ENCODE data around the gene AKAP6. TPM values are rescaled to one million over a fixed set of nuclear protein-coding genes. Genes with fewer than 3 reads are reported as not detected.

Gene AKAP6
- total and polyA plus RNA-seq, 10 of the 15 experiments (the other 5 are each of a cell fraction or from before 2014, with no cell fraction given) = 0.35 to 5.9 (median 2.2) TPM

DNA sequence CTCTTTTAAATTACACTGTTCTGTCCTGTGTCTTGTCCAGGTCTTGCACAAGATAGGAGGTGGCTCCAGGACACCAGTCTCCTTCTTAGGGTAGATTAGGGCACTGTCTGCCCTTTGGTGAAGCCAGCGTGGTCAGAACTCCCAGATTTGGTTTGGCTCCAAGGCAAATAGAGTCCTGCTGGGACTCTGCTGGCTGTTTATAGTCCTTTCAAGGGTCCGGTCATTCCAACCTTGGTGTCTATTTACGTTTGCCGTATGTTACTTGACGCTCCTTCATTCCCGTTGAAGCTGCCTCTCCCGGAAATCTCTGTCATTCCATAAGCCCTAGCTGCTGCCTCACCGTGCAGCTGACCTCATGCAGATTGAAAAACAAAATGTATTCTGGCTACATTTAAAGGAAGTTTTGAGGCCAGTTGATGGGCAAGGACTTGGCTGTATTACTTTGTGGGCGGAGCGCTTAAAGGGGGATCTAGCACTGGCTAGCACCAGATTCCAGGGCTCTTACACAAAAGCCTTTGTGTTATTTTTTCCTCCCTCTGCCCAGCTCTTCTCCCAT lies 180.6 kb downstream of the AKAP6 start:
- no TSS peak for BruUV-seq (replicated peaks)
- H3K9ac ChIP-seq (ENCODE audit: control insufficient read depth, insufficient read depth, low read length) = no peak overlapping the region

DNA sequence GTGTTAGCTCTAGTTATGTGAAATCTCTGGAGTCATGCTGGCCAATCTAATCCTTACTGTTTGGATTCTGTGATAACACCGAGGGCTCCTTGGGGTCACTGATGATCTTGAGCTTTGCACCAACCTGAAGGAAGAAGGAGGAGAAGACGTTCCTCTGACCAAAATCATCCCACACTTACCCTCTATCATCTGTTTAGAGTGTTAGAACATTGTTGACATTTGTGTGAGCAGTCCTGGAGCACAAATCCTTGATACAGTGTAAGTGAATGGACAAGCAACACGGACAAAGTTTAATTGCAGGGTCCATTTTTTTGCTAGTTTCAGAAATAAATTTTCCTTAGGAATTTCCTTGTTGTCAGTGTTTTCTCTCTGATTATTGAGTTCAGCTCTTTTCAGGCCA lies 181.7 kb downstream of the AKAP6 start:
- no peak for FAIRE-seq
- DNase-seq (ENCODE audit: low read depth, low spot score) = no peak
- Histone ChIP-seq H3K4me3 (no peak overlapping the region), H2AFZ (ENCODE audit: control insufficient read depth, low read depth, low read length) (no peak overlapping the region), H3K9ac (ENCODE audit: control insufficient read depth, insufficient read depth, low read length) (no peak overlapping the region), H3K27me3 (replicated peaks in 1 of 2; ENCODE audit: control insufficient read depth in 2 of 2, insufficient read depth in 2 of 2, low read length in 1 of 2) (no peaks in the 10 kb centered on the region; a peak in 1 of 4 replicates), H3K79me2 (ENCODE audit: control insufficient read depth, insufficient read depth, low read length) (no peaks in the 10 kb centered on the region), H3K27ac (ENCODE audit: control insufficient read depth, insufficient read depth) (no peak overlapping the region), H3K36me3 (ENCODE audit: control insufficient read depth in 2 of 2, insufficient read depth in 2 of 2, low read length in 1 of 2) (no peaks in the 10 kb centered on the region), H4K20me1 (ENCODE audit: control insufficient read depth, insufficient read depth) (no peaks in the 10 kb centered on the region), H3K4me2 (ENCODE audit: control insufficient read depth, insufficient read depth) (no peak overlapping the region), H3K9me3 (replicated peaks; ENCODE audit: control insufficient read depth, insufficient read depth, low read length) (no peaks in the 10 kb centered on the region), H3K4me1 (ENCODE audit: control insufficient read depth, insufficient read depth, low read length) (no peaks in the 10 kb centered on the region)
- TF ChIP-seq LARP7 (IDR thresholded peaks at IDR 0.05) (no peak), STAT1 (conservative IDR thresholded peaks at IDR 0.05) (no peak), SUZ12 (IDR thresholded peaks at IDR 0.05; ENCODE audit: unreplicated experiment) (no peak), NFYB (IDR thresholded peaks at IDR 0.05; ENCODE audit: insufficient read depth, low read depth, low read length) (no peak), ZZZ3 (IDR thresholded peaks at IDR 0.05; ENCODE audit: control insufficient read depth, insufficient read length, low read depth) (no peak)
- ChIA-PET SMC1A (ENCODE audit: uncharacterized antibody, unreplicated experiment) (no interaction called here), CTCF (interaction anchor here (0.6 to 2.2 kb wide), 4 partner anchors 17 to 1261 kb away, joined by 3 to 5 read pairs (median 4); no protein-coding TSS in a partner anchor), RAD21 (ENCODE audit: unreplicated experiment) (interaction anchor here (0.7 kb wide), 1 partner anchor 1927 kb away, joined by 3 read pairs; no protein-coding TSS in a partner anchor), POLR2A (no interaction called here)
- WGBS (ENCODE audit: insufficient coverage, insufficient replicate concordance, low lambda C conversion rate, missing lambda C conversion rate) = 6% methylated on average over 3 of the region's 3 CpGs
- no peak for ATAC-seq
- intact Hi-C loops (cut with micrococcal nuclease; ENCODE audit: unreplicated experiment) (no loop called here), in situ Hi-C loops (cut with MboI) (no loop called here)
- BruUV-seq (replicated peaks) = no TSS peak

More for the DNA sequence above, 180.6 kb downstream of the AKAP6 start:
- TF ChIP-seq ZZZ3 (IDR thresholded peaks at IDR 0.05; ENCODE audit: control insufficient read depth, insufficient read length, low read depth) = no peak
- no peak overlapping the region for H3K4me2 ChIP-seq (ENCODE audit: control insufficient read depth, insufficient read depth)
- FAIRE-seq = no peak
- H3K4me1 ChIP-seq (ENCODE audit: control insufficient read depth, insufficient read depth, low read length) = no peaks in the 10 kb centered on the region
- no peak for DNase-seq (ENCODE audit: low read depth, low spot score)
- no peaks in the 10 kb centered on the region for H3K9me3 ChIP-seq (replicated peaks; ENCODE audit: control insufficient read depth, insufficient read depth, low read length)
- RAD21 ChIA-PET (ENCODE audit: unreplicated experiment) = no interaction called here
- intact Hi-C loops (cut with micrococcal nuclease; ENCODE audit: unreplicated experiment) (no loop called here), in situ Hi-C loops (cut with MboI) (no loop called here)
- H2AFZ ChIP-seq (ENCODE audit: control insufficient read depth, low read depth, low read length) = no peak overlapping the region
- H3K79me2 ChIP-seq (ENCODE audit: control insufficient read depth, insufficient read depth, low read length) = no peaks in the 10 kb centered on the region
- POLR2A ChIA-PET = no interaction called here
- no peak overlapping the region for H3K4me3 ChIP-seq
- H3K36me3 ChIP-seq (ENCODE audit: control insufficient read depth in 2 of 2, insufficient read depth in 2 of 2, low read length in 1 of 2) = no peaks in the 10 kb centered on the region
- CTCF ChIA-PET = no interaction called here
- 53% methylated on average over 10 of the region's 10 CpGs for WGBS (ENCODE audit: insufficient coverage, insufficient replicate concordance, low lambda C conversion rate, missing lambda C conversion rate)
- ATAC-seq = no peak
- H3K27ac ChIP-seq (ENCODE audit: control insufficient read depth, insufficient read depth) = no peak overlapping the region
- H3K27me3 ChIP-seq (replicated peaks in 1 of 2; ENCODE audit: control insufficient read depth in 2 of 2, insufficient read depth in 2 of 2, low read length in 1 of 2) = no peaks in the 10 kb centered on the region
- SMC1A ChIA-PET (ENCODE audit: uncharacterized antibody, unreplicated experiment) = no interaction called here
- no peaks in the 10 kb centered on the region for H4K20me1 ChIP-seq (ENCODE audit: control insufficient read depth, insufficient read depth)
